ENCODE data around the gene ACOT7.

The ACOT7 gene, protein sequence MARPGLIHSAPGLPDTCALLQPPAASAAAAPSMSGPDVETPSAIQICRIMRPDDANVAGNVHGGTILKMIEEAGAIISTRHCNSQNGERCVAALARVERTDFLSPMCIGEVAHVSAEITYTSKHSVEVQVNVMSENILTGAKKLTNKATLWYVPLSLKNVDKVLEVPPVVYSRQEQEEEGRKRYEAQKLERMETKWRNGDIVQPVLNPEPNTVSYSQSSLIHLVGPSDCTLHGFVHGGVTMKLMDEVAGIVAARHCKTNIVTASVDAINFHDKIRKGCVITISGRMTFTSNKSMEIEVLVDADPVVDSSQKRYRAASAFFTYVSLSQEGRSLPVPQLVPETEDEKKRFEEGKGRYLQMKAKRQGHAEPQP

DNA sequence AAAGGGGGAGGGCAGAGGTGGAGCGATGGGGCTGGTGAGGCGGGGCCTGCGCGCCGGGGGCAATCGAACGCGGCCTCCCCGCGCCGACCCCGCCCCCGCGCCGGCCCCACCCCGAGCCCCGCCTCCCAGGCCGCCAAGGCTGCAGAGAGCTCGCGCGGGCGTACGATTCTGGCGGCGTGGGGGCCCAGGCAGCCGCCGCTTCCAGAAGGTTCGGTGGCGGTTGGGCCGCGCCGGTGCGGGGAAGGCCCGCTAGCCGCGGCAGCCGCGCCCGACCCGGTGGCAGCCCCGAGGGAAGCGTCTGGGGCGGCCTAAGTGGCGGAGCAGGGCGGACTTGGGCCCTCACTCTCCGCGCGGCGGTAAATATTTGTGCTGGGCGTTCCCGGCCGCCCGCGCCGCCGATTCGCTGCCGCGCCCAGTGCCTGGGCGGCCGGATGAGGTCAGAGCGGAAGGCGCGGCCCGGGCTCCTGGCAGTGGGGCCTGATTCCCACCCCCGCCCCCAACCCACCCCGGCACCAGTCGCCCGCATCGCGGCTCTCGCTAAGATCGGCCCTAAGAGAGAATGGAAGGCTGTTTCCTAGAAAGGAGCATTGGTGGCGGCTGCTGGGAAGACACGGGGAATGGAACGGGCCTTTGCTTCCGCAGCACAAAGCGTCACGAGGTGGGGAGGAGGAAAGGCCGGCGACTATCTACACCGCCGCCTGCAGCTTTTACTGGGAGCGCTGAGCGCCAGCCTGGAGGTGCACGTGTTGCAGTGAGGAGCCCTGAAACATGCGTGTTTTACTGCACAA is at the start of gene ACOT7:
Gene ACOT7 (minus strand): TSS at position 368 of the 788 bp plus-strand sequence. CDS start 368 bp downstream, outside the sequence.
- Histone ChIP-seq H3K4me3 (ENCODE audit: low read length) (peak within 1 kb of the TSS; percentile 74), H3K4me2 (ENCODE audit: low read depth, low read length) (peak within 1 kb of the TSS; percentile 88), H3K9ac (ENCODE audit: low read length) (peak within 1 kb of the TSS; percentile 89), H4K20me1 (ENCODE audit: insufficient read depth, low read length) (no peaks in the 10 kb centered on the region), H2AFZ (ENCODE audit: low read length) (peak within 1 kb of the TSS; percentile 63), H3K4me1 (ENCODE audit: low read length) (peaks cover 8% of the 10 kb centered on the region; the same call in 1 of the 2 replicates), H3K36me3 (replicated peaks; ENCODE audit: insufficient read depth, low read length) (no peaks in the 10 kb centered on the region), H3K27ac (ENCODE audit: low read length) (peak within 1 kb of the TSS; percentile 73), H3K27me3 (replicated peaks; ENCODE audit: insufficient read depth, low read length) (no peaks in the 10 kb centered on the region; the same call in 1 of the 2 replicates), H3K79me2 (ENCODE audit: low read length) (peaks cover 35% of the 10 kb centered on the region), H3K9me3 (replicated peaks; ENCODE audit: insufficient read depth, low read length) (no peaks in the 10 kb centered on the region), H3K9me2 (replicated peaks; ENCODE audit: insufficient read depth, low read length) (no peaks in the 10 kb centered on the region), H3F3A (ENCODE audit: insufficient read depth, low read length) (0 out of 2 replicates have a peak, but pooled peaks cover 4% of the 10 kb centered on the region)
- peak; percentile 89 for DNase-seq
- TF ChIP-seq, protein P1, sequence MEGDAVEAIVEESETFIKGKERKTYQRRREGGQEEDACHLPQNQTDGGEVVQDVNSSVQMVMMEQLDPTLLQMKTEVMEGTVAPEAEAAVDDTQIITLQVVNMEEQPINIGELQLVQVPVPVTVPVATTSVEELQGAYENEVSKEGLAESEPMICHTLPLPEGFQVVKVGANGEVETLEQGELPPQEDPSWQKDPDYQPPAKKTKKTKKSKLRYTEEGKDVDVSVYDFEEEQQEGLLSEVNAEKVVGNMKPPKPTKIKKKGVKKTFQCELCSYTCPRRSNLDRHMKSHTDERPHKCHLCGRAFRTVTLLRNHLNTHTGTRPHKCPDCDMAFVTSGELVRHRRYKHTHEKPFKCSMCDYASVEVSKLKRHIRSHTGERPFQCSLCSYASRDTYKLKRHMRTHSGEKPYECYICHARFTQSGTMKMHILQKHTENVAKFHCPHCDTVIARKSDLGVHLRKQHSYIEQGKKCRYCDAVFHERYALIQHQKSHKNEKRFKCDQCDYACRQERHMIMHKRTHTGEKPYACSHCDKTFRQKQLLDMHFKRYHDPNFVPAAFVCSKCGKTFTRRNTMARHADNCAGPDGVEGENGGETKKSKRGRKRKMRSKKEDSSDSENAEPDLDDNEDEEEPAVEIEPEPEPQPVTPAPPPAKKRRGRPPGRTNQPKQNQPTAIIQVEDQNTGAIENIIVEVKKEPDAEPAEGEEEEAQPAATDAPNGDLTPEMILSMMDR (IDR thresholded peaks at IDR 0.05; ENCODE audit: low read length), result peak; percentile 21; the same call in 1 of the 2 replicates
- no peak for TF ChIP-seq EZH2 (optimal IDR thresholded peaks at IDR 0.05; ENCODE audit: low read depth, low read length)

DNA sequence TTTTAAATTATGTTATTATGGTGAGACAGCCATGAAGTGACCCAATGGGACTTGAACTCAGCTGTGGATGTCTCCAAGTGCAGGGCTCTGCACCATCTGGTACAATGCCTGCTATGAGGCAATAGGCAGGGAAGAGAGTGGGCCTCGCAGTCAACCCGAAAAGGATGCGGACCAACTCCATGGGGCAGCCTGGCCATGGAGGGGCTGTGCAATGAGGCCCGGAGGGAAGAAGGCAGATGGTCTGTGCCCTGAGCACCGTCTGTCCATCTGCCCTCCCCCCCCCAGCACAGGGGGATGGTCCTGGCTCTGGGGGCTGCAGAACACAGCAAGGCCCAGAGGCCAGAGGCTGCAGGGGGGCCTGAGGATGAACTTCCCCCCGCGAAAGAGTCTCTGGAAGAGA is 48.0 kb upstream of the ACOT7 start:
- no peaks in the 10 kb centered on the region for H3K4me1 ChIP-seq (ENCODE audit: low read length)

DNA sequence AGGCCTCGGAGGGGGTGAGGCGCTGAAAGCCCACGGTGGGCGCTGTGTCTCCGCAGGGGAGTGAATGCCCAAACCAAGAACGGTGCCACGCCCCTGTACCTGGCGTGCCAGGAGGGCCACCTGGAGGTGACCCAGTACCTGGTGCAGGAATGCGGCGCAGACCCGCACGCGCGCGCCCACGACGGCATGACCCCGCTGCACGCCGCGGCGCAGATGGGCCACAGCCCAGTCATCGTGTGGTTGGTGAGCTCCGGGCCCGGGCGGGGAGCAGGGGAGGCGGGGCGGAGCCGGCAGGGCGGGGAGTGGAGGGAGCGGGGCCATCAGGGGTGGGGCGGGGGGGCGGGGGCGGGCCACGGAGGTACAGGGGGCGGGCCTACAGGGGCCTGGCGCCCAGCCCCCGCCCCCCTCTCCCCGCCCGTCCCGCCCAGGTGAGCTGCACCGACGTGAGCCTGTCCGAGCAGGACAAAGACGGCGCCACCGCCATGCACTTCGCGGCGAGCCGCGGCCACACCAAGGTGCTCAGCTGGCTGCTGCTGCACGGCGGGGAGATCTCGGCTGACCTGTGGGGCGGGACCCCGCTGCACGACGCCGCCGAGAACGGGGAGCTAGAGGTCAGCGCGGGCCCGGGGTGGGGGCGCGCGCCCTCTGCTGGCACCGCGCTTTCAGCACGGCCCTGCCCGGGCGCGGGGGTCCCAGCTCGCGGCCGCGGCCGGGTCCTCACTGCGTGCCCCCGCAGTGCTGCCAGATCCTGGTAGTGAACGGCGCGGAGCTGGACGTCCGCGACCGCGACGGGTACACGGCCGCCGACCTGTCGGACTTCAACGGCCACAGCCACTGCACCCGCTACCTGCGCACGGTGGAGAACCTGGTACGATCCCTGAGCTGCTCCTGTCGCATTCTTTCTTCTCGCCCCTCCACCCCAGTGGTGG is 46.9 kb upstream of the ACOT7 start:
- Histone ChIP-seq H3K27me3 (replicated peaks; ENCODE audit: insufficient read depth, low read length) (peaks cover 63% of the 10 kb centered on the region), H3K4me1 (ENCODE audit: low read length) (no peaks in the 10 kb centered on the region), H3K9ac (ENCODE audit: low read length) (no peak overlapping the region), H3K36me3 (replicated peaks; ENCODE audit: insufficient read depth, low read length) (no peaks in the 10 kb centered on the region), H2AFZ (ENCODE audit: low read length) (no peak overlapping the region), H3K9me2 (replicated peaks; ENCODE audit: insufficient read depth, low read length) (no peaks in the 10 kb centered on the region), H4K20me1 (ENCODE audit: insufficient read depth, low read length) (no peaks in the 10 kb centered on the region), H3K4me3 (ENCODE audit: low read length) (no peak overlapping the region), H3F3A (ENCODE audit: insufficient read depth, low read length) (no peaks in the 10 kb centered on the region), H3K9me3 (replicated peaks; ENCODE audit: insufficient read depth, low read length) (no peaks in the 10 kb centered on the region), H3K79me2 (ENCODE audit: low read length) (no peaks in the 10 kb centered on the region), H3K4me2 (ENCODE audit: low read depth, low read length) (no peak overlapping the region), H3K27ac (ENCODE audit: low read length) (no peak overlapping the region)
- DNase-seq, result peak; percentile 23
- no peak for TF ChIP-seq EZH2phosphoT487 (IDR thresholded peaks at IDR 0.05; ENCODE audit: low read length)
- TF ChIP-seq, protein P1 (IDR thresholded peaks at IDR 0.05; ENCODE audit: low read length), result peak; percentile 6; the same call in 1 of the 2 replicates

More for the DNA sequence above, 48.0 kb upstream of the ACOT7 start:
- H3K79me2 ChIP-seq (ENCODE audit: low read length), result no peaks in the 10 kb centered on the region
- TF ChIP-seq, protein P1 (IDR thresholded peaks at IDR 0.05; ENCODE audit: low read length), result no peak
- TF ChIP-seq EZH2 (optimal IDR thresholded peaks at IDR 0.05; ENCODE audit: low read depth, low read length), result no peak
- TF ChIP-seq EZH2phosphoT487 (IDR thresholded peaks at IDR 0.05; ENCODE audit: low read length), result no peak
- H3K4me2 ChIP-seq (ENCODE audit: low read depth, low read length), result no peak overlapping the region
- no peak overlapping the region for H3K4me3 ChIP-seq (ENCODE audit: low read length)
- no peak overlapping the region for H3K9ac ChIP-seq (ENCODE audit: low read length)
- H3K36me3 ChIP-seq (replicated peaks; ENCODE audit: insufficient read depth, low read length), result no peaks in the 10 kb centered on the region
- no peaks in the 10 kb centered on the region for H3K9me2 ChIP-seq (replicated peaks; ENCODE audit: insufficient read depth, low read length)
- no peak overlapping the region for H2AFZ ChIP-seq (ENCODE audit: low read length)
- H3K27ac ChIP-seq (ENCODE audit: low read length), result no peak overlapping the region
- no peaks in the 10 kb centered on the region for H3K9me3 ChIP-seq (replicated peaks; ENCODE audit: insufficient read depth, low read length)
- DNase-seq, result no peak
- no peaks in the 10 kb centered on the region for H3F3A ChIP-seq (ENCODE audit: insufficient read depth, low read length)
- peaks cover 58% of the 10 kb centered on the region for H3K27me3 ChIP-seq (replicated peaks; ENCODE audit: insufficient read depth, low read length)
- H4K20me1 ChIP-seq (ENCODE audit: insufficient read depth, low read length), result no peaks in the 10 kb centered on the region
